Keratinocyte (primary cell): ENCODE results near the gene MSI2. TPM values are rescaled to one million over a fixed set of nuclear protein-coding genes. Genes with fewer than 3 reads are reported as not detected.

Experiments used
- DNase-seq: peaks from one replicate; pipeline ENCODE4 v3.0.0-alpha.2; 2011; ENCODE audit warnings: low read depth, missing footprints, low spot score
- FAIRE-seq: peaks from 2 replicates; lab custom pipeline; 2011; peaks lifted over from hg19 to GRCh38; lab: Jason Lieb, UNC
- H2AFZ ChIP-seq: 2 replicates; pipeline ENCODE4 v1.6.0; 2012; ENCODE audit warnings: low read length, control low read depth, inconsistent platforms; ENCODE audit not compliant: control insufficient read depth
- H3K27ac ChIP-seq: 2 replicates; pipeline ENCODE4 v1.5.1; 2011; ENCODE audit warnings: low read length; ENCODE audit not compliant: control insufficient read depth, insufficient read depth
- H3K27me3 ChIP-seq: 3 replicates; pipeline ENCODE4 v1.6.0; 2011; ENCODE audit warnings: low read length; ENCODE audit not compliant: control insufficient read depth, insufficient read depth; ENCODE audit errors: extremely low read depth
- H3K36me3 ChIP-seq, 2 experiments: 2 replicates in 1 of 2; 3 replicates in 1 of 2; pipeline ENCODE4 v1.5.1; 2011; ENCODE audit warnings: low read length in 2 of 2, mild to moderate bottlenecking in 1 of 2; ENCODE audit not compliant: control insufficient read depth in 2 of 2, insufficient read depth in 2 of 2; ENCODE audit errors: extremely low read depth in 1 of 2
- H3K4me1 ChIP-seq: 3 replicates; pipeline ENCODE4 v1.5.1; 2011; ENCODE audit warnings: low read length; ENCODE audit not compliant: control insufficient read depth, insufficient read depth; ENCODE audit errors: extremely low read depth
- H3K4me2 ChIP-seq: 3 replicates; pipeline ENCODE4 v1.6.0; 2011; ENCODE audit warnings: low read depth, low read length; ENCODE audit not compliant: control insufficient read depth, insufficient read depth; ENCODE audit errors: extremely low read depth
- H3K4me3 ChIP-seq, 3 experiments: fragments of 200-600 bp in 1 of 3; sonication (generic) in 1 of 3; 2 replicates in 2 of 3; 3 replicates in 1 of 3; pipeline ENCODE4 v1.5.1; 2011 to 2016; ENCODE audit warnings: low read length in 3 of 3, mild to moderate bottlenecking in 3 of 3, control low read depth in 2 of 3, inconsistent platforms in 1 of 3, low read depth in 1 of 3, mixed read lengths in 1 of 3, mixed run types in 1 of 3, moderate library complexity in 1 of 3; ENCODE audit not compliant: control insufficient read depth in 2 of 3, insufficient read depth in 2 of 3; ENCODE audit errors: extremely low read depth in 1 of 3
- H3K79me2 ChIP-seq: 2 replicates; pipeline ENCODE4 v1.6.0; 2012; ENCODE audit warnings: low read length; ENCODE audit not compliant: control insufficient read depth, insufficient read depth
- H3K9ac ChIP-seq: 3 replicates; pipeline ENCODE4 v1.6.0; 2011; ENCODE audit warnings: low read length; ENCODE audit not compliant: control insufficient read depth, insufficient read depth; ENCODE audit errors: extremely low read depth
- H3K9me1 ChIP-seq: 3 replicates; pipeline ENCODE4 v1.6.0; 2011; ENCODE audit warnings: low read length; ENCODE audit not compliant: control insufficient read depth, insufficient read depth; ENCODE audit errors: extremely low read depth
- H3K9me3 ChIP-seq: 2 replicates; pipeline ENCODE4 v1.5.1; 2012; ENCODE audit warnings: low read depth, low read length; ENCODE audit not compliant: control insufficient read depth
- H4K20me1 ChIP-seq: 3 replicates; pipeline ENCODE4 v1.6.0; 2011; ENCODE audit warnings: low read length; ENCODE audit not compliant: control insufficient read depth, insufficient read depth; ENCODE audit errors: extremely low read depth
- EZH2 ChIP-seq: IDR thresholded peaks from one replicate; pipeline ENCODE4 v1.6.1; 2012; ENCODE audit warnings: inconsistent platforms, mild to moderate bottlenecking, low read length, moderate library complexity
- dilution Hi-C: fragments of 300-500 bp; cut with MboI; formaldehyde crosslinking; loops from one replicate; pipeline ENCODE4 v1.7.0; 2020; ENCODE audit warnings: low sequenced_read_pairs; ENCODE audit not compliant: extremely low pct_ligation_motif_present
- polyA plus RNA-seq, 5 experiments: library from polyadenylated mRNA; depleted of rRNA in 3 of 5; stranded (reverse) in 3 of 5; stranded (forward) in 1 of 5; unstranded in 1 of 5; fragments of >200 nt; gene quantifications; 1 replicate in 1 of 5; 2 replicates in 3 of 5; 3 replicates in 1 of 5; pipeline versions ENCODE4 v1.2.1 to v1.2.3, GENCODE V29; 2011 to 2012; ENCODE audit warnings: missing spikeins in 2 of 5, low read depth in 1 of 5, low replicate concordance in 1 of 5
- TF ChIP-seq, protein P1 (sequence below), 3 experiments: IDR thresholded peaks in 1 of 3; conservative IDR thresholded peaks in 1 of 3; optimal IDR thresholded peaks in 1 of 3; 2 replicates in 2 of 3; 3 replicates in 1 of 3; pipeline versions ENCODE3 to v1.5.1; 2011; ENCODE audit warnings: low read length in 3 of 3, mild to moderate bottlenecking in 3 of 3, moderate library complexity in 2 of 3, control low read depth in 1 of 3, inconsistent platforms in 1 of 3; ENCODE audit not compliant: insufficient read depth in 2 of 3; ENCODE audit errors: extremely low read depth in 1 of 3

Gene MSI2
- polyA plus RNA-seq, 1 donor (not counting 4 experiments of a cell fraction or from before 2014, with no cell fraction given), result 22.3 TPM

GRCh38 chr17:57455063-57455914 lies 199.0 kb downstream of the MSI2 start:
- no peak overlapping the region for H3K9ac ChIP-seq
- no peak overlapping the region for H3K4me2 ChIP-seq
- H2AFZ ChIP-seq, result no peak overlapping the region
- H3K9me3 ChIP-seq, result no peaks in the 10 kb centered on the region
- H3K27me3 ChIP-seq, result no peaks in the 10 kb centered on the region
- no peaks in the 10 kb centered on the region for H3K79me2 ChIP-seq
- H3K4me3 ChIP-seq, result no peak overlapping the region
- DNase-seq (no peak), FAIRE-seq (no peak)
- H3K4me1 ChIP-seq, result peaks cover 2% of the 10 kb centered on the region
- peaks cover 3% of the 10 kb centered on the region for H4K20me1 ChIP-seq
- H3K36me3 ChIP-seq, result no peaks in the 10 kb centered on the region
- dilution Hi-C loops, result no loop called here
- no peaks in the 10 kb centered on the region for H3K9me1 ChIP-seq
- TF ChIP-seq, protein P1, sequence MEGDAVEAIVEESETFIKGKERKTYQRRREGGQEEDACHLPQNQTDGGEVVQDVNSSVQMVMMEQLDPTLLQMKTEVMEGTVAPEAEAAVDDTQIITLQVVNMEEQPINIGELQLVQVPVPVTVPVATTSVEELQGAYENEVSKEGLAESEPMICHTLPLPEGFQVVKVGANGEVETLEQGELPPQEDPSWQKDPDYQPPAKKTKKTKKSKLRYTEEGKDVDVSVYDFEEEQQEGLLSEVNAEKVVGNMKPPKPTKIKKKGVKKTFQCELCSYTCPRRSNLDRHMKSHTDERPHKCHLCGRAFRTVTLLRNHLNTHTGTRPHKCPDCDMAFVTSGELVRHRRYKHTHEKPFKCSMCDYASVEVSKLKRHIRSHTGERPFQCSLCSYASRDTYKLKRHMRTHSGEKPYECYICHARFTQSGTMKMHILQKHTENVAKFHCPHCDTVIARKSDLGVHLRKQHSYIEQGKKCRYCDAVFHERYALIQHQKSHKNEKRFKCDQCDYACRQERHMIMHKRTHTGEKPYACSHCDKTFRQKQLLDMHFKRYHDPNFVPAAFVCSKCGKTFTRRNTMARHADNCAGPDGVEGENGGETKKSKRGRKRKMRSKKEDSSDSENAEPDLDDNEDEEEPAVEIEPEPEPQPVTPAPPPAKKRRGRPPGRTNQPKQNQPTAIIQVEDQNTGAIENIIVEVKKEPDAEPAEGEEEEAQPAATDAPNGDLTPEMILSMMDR (optimal IDR thresholded peaks at IDR 0.05 in 1 of 3, IDR thresholded peaks at IDR 0.05 in 1 of 3, conservative IDR thresholded peaks at IDR 0.05 in 1 of 3; ENCODE audit: extremely low read depth in 1 of 3, insufficient read depth in 2 of 3, low read length in 3 of 3), result no peak
- TF ChIP-seq EZH2, result no peak
- no peak overlapping the region for H3K27ac ChIP-seq

DNA sequence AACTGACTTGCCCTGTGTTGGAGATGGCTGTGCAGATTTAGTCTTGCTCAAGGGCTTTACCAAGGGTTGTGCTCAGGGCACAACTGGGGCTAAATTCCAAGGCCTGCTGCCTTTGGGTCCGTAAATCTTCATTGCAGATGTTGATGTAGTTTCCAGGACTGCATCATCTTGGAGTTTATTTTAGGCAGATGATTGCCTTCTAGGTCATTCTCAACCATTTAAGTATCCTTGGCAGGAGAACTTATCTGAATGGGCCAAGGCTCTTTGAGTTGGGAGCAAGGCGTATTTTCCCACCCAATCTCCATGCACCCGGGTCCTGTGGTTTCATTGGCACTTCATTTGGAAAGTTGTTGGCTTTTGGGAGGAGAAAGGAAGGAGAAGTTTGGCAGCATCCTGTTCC lies 200.3 kb downstream of the MSI2 start:
- DNase-seq (no peak), FAIRE-seq (no peak)
- Histone ChIP-seq H3K9ac (no peak overlapping the region), H2AFZ (no peak overlapping the region), H3K4me1 (peaks cover 5% of the 10 kb centered on the region), H3K9me3 (no peaks in the 10 kb centered on the region), H3K27me3 (no peaks in the 10 kb centered on the region), H3K4me3 (no peak overlapping the region), H4K20me1 (peaks cover 3% of the 10 kb centered on the region), H3K79me2 (no peaks in the 10 kb centered on the region), H3K27ac (no peak overlapping the region), H3K4me2 (no peak overlapping the region), H3K9me1 (no peaks in the 10 kb centered on the region), H3K36me3 (no peaks in the 10 kb centered on the region)
- dilution Hi-C loops, result no loop called here
- TF ChIP-seq, protein P1 (optimal IDR thresholded peaks at IDR 0.05 in 1 of 3, IDR thresholded peaks at IDR 0.05 in 1 of 3, conservative IDR thresholded peaks at IDR 0.05 in 1 of 3; ENCODE audit: extremely low read depth in 1 of 3, insufficient read depth in 2 of 3, low read length in 3 of 3), result no peak
- no peak for TF ChIP-seq EZH2
